HG03457 (cell line): Measurements from ENCODE around the gene FBXO2.

Experiments used
- ATAC-seq: cut with Tn5 transposase; IDR thresholded peaks from one replicate; pipeline ENCODE4 v1.9.1; 2021; ENCODE audit warnings: moderate number of reproducible peaks; ENCODE audit not compliant: unreplicated experiment

FBXO2 gene

DNA sequence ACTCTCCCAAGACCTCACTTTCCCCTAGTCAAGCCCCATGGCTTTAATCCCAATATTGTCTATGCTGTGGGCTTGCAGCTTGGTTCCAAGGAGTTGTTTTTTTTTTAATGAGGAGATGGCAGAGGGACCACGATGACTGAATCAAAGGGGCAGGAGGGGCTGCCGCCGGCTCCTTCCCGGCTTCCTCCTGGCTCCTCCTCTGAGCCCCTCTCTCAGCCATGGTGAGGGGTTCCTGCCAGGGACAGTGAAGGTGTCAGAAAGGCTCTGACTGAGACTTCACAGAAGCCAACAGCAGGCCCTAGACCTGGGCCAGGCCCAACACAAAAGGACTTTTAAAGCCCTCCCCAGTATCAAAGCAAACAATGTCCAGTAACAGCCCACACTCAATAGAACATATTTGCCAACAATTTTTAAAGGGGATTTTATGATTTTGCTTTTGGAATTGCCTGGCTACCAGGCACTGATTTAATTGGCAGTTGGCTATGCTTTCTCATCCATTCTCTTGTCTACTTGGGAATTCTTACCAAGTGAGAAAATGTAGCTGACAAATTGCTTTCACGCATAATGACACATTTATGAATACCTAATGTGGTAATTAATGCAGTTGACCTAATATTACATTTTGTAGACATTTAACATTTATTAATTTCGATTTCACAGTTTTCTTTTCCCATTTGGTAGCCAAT, 54.2 kb downstream of the FBXO2 start:
- ATAC-seq = no peak

DNA sequence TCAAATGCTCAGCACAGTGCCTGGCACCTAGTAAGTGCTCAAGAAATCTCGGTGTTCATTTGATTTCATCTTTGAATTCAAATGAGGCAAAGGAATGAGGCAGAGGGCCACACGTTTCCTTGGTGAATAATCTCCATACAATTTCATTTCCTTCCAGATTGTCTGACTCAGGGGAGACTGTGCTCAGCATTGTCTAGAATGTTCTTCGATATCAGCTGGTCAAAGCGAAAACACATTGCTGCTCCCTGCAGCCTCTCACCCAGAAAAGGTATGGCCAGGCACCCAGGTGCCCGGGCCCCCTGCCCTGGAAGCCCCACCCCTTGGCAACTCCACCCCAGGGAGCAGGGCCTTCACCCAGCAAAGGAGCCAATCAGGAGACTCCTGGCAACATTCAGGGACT, 55.8 kb downstream of the FBXO2 start:
- no peak for ATAC-seq
